G401.6 (cell line): Measurements from ENCODE around the gene CABP1.
"Not testable (repeated sequence)": the region's sequence is repeated elsewhere in the genome, so short reads cannot be mapped to it uniquely, and the experiment has no call there.

Source experiments
- FAIRE-seq: peaks from 2 replicates; lab custom pipeline; 2012; peaks lifted over from hg19 to GRCh38; lab: Jason Lieb, UNC

Gene CABP1

GRCh38 chr12:120668091-120668867 is 27.9 kb downstream of the CABP1 start:
- FAIRE-seq: no peak

- FAIRE-seq: no peak
Measured at GRCh38 chr12:120668868-120669840, 28.7 kb downstream of the CABP1 start.

DNA sequence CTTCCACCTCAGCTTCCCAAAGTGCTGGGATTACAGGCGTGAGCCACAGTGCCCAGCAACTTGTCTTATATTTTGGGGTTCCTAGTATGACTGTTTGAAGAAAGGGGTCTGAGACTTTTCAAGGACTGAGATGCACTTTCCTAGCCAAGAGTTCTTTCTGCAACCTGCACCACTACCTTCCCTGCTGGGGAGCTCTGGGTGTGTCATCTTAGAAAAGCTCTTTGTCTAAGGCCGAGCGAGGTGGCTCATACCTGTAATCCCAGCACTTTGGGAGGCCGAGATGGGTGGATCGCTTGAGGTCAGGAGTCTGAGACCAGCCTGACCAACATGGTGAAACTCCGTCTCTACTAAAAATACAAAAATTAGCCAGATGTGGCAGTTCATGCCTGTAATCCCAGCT is 29.8 kb downstream of the CABP1 start:
- not testable (repeated sequence) for FAIRE-seq

- no peak for FAIRE-seq
Measured at GRCh38 chr12:120670667-120671066, 30.2 kb downstream of the CABP1 start.

DNA sequence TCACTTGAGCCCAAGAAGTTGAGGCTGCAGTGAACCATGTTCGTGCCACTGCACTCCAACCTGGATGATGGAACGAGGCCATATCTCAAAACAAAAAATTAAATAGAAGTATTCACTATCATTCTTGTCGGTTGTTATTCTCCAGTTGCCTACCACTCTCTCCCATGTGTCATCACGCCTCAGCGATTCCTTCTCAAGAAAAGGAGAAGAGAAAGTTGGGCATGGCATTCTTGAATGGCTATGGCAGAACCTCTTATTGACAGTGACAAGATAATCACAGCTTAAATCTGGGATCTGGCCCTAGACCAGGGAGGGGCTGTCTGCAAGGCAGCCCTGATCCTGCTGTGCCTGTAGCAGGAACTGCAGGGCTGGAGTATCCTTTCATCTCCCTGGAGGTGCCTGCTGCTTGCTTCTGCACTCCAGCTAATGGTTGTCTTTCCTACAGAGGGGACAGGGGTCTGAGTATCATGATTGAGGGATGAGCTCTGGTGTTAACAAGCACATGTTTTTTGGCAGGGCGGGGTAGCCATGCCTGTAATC is 33.7 kb downstream of the CABP1 start:
- no peak for FAIRE-seq

GRCh38 chr12:120677765-120678473 is 37.5 kb downstream of the CABP1 start:
- FAIRE-seq: no peak

- FAIRE-seq: no peak
Measured at GRCh38 chr12:120678572-120678971, 38.1 kb downstream of the CABP1 start.

DNA sequence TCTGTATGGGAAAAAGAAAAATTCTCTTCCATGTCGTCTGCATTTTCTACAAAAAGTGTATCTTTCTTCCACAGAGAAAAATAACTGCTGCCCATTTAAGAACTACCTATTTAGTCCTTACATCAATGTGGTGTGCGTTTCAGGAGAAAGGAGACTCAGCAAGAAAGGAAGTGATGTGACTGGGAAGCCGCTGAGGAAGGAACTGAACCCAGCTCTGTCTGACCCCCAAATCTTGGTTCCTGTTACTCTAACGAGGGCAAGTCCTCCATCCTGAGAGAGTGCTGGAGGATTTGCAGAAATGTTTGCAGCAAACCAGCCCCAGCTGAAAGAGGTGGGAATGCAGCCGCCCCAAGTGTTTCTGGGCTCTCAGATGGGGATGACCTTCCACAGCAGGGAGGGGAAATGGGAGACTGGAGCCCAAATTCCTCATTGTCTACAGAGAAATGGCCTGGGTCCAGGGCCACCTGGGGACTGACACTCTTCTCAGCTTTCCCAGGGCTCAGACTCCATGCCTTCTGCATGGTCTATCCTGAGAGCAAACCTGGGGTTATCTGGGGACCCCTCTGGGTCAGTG is 39.8 kb downstream of the CABP1 start:
- no peak for FAIRE-seq

DNA sequence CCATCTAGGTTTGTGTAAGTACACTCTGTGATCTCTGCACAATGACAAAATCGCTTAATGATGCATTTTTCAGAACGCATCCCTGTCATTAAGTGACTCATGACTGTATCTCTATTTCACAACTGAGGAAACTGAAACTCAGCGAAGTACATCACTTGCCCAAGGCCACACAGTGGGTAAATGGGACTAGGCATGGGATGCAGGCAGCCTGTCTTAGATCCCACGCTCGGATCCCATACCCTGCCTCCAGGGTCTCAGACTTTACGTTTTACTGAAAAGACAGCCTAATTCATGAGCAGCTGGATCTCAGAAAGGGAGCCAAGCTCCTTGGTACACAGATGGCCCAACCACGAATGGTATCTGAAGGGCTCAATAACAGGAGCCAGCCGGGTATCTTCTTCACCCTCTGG is 44.1 kb downstream of the CABP1 start:
- no peak for FAIRE-seq

DNA sequence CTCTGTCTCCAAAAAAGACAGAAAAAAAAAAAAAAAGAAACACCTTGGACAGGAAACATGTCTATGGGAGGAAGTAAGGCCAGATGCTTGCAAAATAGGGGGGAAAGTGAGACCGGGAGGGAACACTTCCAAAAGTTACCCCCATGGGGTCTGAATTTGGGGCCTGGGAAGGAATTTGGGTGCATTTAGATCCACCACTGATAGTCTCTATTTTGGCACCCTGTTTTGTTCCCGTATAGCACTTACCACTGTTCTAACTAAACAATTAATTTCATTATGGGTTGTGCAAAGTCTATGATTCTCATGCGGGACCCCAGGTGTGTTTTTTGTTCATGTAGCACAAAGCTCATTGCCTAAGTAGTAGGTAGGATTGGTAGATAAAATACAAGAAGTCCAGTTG is 45.1 kb downstream of the CABP1 start:
- FAIRE-seq: no peak

- peak; percentile 88 for FAIRE-seq
Measured at GRCh38 chr12:120686151-120686689, 45.8 kb downstream of the CABP1 start.

DNA sequence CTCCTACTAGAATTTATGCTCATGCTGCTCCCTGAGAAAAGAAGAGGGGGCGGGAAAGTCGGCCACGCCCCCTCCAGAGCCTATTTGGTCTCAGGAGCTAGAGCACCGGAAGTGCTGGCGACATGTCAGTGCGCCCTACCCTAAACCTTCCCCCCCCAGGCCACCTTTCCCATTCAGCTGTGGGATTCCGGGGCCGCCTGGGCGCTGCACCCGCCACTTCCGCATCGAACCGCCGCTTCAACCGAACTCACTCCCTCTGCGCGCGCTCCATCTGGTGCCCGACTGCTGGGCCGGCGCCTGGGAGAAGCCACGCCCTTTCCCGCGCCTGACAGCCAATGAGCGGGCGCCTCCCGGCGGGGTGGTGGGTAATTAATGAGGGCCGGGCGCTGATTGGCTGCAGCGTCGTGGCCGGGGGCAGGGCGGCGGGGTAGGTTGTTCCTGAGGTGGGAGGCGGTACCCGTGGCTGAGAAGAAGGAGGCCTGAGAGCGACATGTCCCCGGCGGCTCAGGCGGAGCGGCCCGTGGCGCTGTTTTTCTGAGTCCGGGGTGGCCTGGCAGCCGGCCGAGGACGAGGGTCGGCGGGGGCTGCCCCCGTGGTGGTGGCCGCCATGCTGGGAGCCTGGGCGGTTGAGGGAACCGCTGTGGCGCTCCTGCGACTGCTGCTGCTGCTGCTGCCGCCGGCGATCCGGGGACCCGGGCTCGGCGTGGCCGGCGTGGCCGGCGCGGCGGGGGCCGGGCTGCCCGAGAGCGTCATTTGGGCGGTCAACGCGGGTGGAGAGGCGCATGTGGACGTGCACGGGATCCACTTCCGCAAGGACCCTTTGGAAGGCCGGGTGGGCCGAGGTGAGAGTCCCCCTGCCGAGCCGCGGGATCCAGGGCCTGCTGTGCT is 46.5 kb downstream of the CABP1 start, which contains the start of gene MLEC:
Gene MLEC, plus strand, starts transcription at position 460 of the 888 bp plus-strand sequence. Its CDS starts 148 bp downstream, at position 608.
- peak; percentile 97 for FAIRE-seq

GRCh38 chr12:120687578-120688289 is 47.3 kb downstream of the CABP1 start:
- no peak for FAIRE-seq

DNA sequence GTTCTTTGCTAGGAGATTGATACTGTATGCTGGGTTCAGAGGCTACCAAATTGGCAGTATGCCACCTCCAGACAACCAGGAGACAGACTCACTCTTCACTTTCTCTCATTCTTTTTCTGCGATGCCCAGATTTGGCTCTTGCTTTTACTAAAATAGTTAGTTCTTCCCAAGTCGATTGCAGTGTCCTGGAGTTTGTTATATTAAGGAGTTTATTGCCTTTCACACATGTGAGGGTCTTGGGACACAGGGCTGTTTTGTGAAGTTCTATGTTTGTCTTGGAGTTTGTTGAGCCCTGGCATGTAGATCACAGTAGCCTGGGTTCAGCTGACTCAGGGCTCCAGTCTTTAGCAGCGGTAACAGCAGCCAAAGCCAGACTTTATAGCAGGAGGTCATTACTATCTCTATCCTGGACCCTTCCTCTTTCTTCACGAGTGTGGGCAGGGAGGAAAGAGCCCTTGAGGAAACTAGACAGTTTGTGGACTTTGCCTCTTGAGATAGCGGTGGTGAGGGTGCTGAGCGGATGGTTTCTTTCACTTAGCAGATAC is 48.2 kb downstream of the CABP1 start:
- no peak for FAIRE-seq

DNA sequence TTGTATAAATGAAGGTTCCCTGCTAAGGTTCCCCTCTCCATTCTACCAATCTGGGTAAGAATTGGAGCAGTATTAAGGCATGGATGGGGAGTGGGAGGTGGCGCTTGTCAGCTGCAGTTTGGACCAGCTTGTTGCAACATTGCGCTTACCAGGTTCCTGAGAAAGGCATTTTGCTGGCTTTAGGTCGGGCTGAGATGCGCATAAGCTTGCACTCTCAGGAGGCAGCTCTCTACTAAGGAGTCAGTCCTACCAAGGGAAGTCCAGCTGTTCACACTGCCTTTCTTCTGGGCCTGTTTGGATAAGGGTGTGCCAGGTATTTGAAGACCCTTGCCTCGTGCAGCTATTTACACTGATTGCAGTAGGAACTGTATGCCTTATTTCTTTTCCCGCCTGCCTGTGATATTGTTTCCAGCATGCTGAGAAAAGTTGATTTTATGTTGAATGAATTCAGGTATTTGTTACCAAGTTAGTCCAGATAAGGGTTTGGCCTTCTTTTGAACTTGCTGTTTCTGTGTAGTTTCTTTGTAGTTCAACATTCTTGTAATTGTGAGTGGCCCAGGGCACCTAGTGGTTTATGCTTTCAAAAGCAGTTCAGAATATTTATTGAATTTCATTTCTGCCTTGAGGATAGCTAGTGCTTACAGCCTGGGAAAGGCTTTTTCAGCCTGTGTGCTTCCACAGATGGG is 49.1 kb downstream of the CABP1 start:
- no peak for FAIRE-seq

DNA sequence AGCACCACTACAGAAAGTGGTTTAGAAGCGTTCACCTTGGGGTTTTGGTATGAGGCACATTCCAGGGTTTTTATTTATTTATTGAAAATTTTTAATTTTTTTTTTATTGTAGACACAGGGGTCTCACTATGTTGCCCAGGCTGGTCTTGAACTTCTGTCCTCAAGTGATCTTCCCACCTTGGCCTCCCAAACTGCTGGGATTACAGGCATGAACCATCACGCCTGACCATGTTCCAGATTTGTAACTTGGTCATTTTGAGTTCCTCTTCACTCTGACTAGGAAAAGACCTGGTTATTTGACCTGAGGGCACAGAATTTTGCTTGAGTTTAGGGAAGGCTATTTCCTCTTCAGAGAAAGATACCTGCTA is 49.6 kb downstream of the CABP1 start:
- FAIRE-seq: no peak

DNA sequence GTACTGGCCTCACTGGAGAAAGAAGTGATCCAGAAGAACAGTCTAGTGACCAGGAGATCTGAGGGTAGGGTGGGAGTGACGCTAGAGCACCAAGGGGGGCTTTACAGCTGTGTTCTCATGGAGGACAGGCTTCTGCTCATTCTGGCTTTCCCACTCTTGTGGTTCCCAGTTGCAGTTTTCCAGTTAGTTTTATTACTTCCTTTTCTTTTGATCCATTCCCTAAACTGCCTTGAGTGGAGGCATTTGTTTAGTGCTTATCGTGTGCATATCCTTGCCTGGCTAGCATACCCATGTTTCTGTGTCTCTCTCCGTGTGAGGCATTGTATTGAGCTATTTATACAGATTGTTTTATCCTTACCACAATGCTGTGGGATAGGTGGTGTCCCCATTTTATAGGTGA is 50.6 kb downstream of the CABP1 start:
- FAIRE-seq: no peak

DNA sequence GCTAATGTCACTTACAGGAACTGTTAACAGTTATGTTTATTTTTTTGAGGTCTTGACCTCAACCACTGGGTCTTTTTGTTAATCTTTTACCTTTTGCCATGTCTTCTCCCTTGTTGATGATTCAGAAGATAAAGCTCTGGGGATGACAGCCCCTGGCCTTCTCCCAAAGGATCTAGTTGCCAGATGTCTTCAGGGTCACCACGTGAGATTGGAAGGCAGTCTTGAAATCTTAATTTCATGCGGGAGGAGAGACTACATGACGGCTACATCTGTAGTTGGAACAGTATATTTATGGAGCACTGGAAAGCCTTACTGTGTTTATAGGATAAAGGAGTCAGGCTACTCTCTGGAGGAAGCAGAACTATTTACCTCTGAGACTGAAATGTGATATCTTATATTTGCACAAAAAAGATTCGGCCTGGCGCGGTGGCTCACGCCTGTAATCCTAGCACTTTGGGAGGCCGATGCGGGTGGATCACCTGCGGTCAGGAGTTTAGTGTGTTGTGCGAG is 52.2 kb downstream of the CABP1 start:
- no peak for FAIRE-seq

DNA sequence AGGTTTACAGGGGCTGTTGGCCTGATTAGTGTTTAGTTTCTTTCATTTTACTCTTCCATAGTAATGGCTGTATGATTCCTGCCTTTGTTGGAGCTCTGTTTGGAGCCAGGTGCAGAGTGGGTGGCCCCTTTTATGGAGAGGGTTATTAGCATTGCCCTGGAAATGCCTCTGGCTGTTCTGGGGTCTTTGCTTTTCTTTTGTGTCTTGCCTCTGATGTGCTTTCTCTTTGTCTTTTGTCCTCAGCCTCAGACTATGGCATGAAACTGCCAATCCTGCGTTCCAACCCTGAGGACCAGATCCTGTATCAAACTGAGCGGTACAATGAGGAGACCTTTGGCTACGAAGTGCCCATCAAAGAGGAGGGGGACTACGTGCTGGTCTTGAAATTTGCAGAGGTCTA is 53.4 kb downstream of the CABP1 start:
- no peak for FAIRE-seq
